HepG2 (cell line): ENCODE data around the gene SLC30A4. TPM values are rescaled to one million over a fixed set of nuclear protein-coding genes. Genes with fewer than 3 reads are reported as not detected.
A peak's percentile ranks its signal among the peaks of the same experiment; 100 is the strongest.

Source experiments
- CEBPB ChIP-seq: IDR thresholded peaks from 2 replicates; pipeline ENCODE4 v1.6.1; 2011; ENCODE audit warnings: low read depth, low read length, improper control_type of control experiment, borderline replicate concordance
- CHCHD3 ChIP-seq: sonication (generic); formaldehyde crosslinking; IDR thresholded peaks from 2 replicates; pipeline ENCODE4 v1.8.0; 2022; ENCODE audit warnings: mild to moderate bottlenecking, missing genetic modification reagents, moderate library complexity
- CTCF ChIP-seq: sonication (generic); formaldehyde crosslinking; IDR thresholded peaks from 2 replicates; pipeline ENCODE4 v1.5.0; 2020; ENCODE audit warnings: mild to moderate bottlenecking, missing genetic modification reagents, moderate library complexity
- GABPB1 ChIP-seq: IDR thresholded peaks from 2 replicates; pipeline ENCODE4 v1.6.1; 2016; ENCODE audit warnings: mild to moderate bottlenecking, missing genetic modification reagents, moderate library complexity, missing compliant biosample characterization
- HDAC2 ChIP-seq: sonication (generic); formaldehyde crosslinking; IDR thresholded peaks from 2 replicates; pipeline ENCODE4 v1.4.0; 2020; ENCODE audit warnings: missing genetic modification reagents
- NFKB2 ChIP-seq: sonication (generic); formaldehyde crosslinking; IDR thresholded peaks from 2 replicates; pipeline ENCODE4 v1.4.0; 2020; ENCODE audit warnings: missing genetic modification reagents, borderline replicate concordance
- NR1H2 ChIP-seq: sonication (generic); formaldehyde crosslinking; IDR thresholded peaks from 2 replicates; pipeline ENCODE4 v1.8.1; 2022; ENCODE audit warnings: low read depth, missing genetic modification reagents, borderline replicate concordance
- PBX2 ChIP-seq: IDR thresholded peaks from 2 replicates; pipeline ENCODE4 v1.6.1; 2016; ENCODE audit warnings: control low read depth
- SOX6 ChIP-seq, 2 experiments: fragments of 450-650 bp in 1 of 2; sonication (generic) in 1 of 2; formaldehyde crosslinking in 1 of 2; IDR thresholded peaks; 2 replicates each; pipeline versions ENCODE4 v1.4.0 to v1.6.1; 2017 to 2020; ENCODE audit warnings: antibody characterized with exemption in 1 of 2, mild to moderate bottlenecking in 1 of 2, missing genetic modification reagents in 1 of 2
- SRSF9 ChIP-seq: fragments of 200-400 bp; formaldehyde crosslinking; IDR thresholded peaks from 2 replicates; pipeline ENCODE4 v1.6.1; 2018; ENCODE audit warnings: borderline replicate concordance, mild to moderate bottlenecking, low read depth, low read length; ENCODE audit not compliant: insufficient read depth, poor library complexity, severe bottlenecking
- ZFY ChIP-seq: sonication (generic); formaldehyde crosslinking; IDR thresholded peaks from 2 replicates; pipeline ENCODE4 v1.4.0; 2020; ENCODE audit warnings: missing genetic modification reagents
- ZKSCAN5 ChIP-seq: sonication (generic); formaldehyde crosslinking; IDR thresholded peaks from 2 replicates; pipeline ENCODE4 v1.5.1; 2020; ENCODE audit warnings: mild to moderate bottlenecking, missing genetic modification reagents
- ZNF598 ChIP-seq: sonication (generic); formaldehyde crosslinking; IDR thresholded peaks from 2 replicates; pipeline ENCODE4 v1.5.1; 2020; ENCODE audit warnings: mild to moderate bottlenecking, missing genetic modification reagents, borderline replicate concordance
- ZNF687 ChIP-seq: sonication (generic); formaldehyde crosslinking; IDR thresholded peaks from 2 replicates; pipeline ENCODE4 v1.5.1; 2020; ENCODE audit warnings: mild to moderate bottlenecking, missing genetic modification reagents, moderate library complexity
- ZNF768 ChIP-seq: sonication (generic); formaldehyde crosslinking; IDR thresholded peaks from 2 replicates; pipeline ENCODE4 v1.4.0; 2020; ENCODE audit warnings: missing genetic modification reagents
- polyA plus RNA-seq, 8 experiments: library from polyadenylated mRNA; depleted of rRNA in 3 of 8; stranded (reverse) in 7 of 8; unstranded in 1 of 8; fragments of >200 nt; fragmentation: Illumina TruSeq in 4 of 8; extraction: Trizol in 4 of 8; gene quantifications; 2 replicates each; pipeline versions ENCODE4 v1.2.1 to v1.2.3, GENCODE V29; 2011 to 2016; ENCODE audit warnings: low read depth in 4 of 8, missing spikeins in 1 of 8, mixed read lengths in 1 of 8; ENCODE audit not compliant: insufficient read depth in 1 of 8
- total RNA-seq, 5 experiments: library from RNA; depleted of rRNA; stranded (reverse); fragments of >200 nt; fragmentation: Illumina TruSeq; extraction: Trizol; gene quantifications; 2 replicates each; pipeline ENCODE4 v1.2.3, GENCODE V29; 2016; ENCODE audit warnings: low read depth in 1 of 5
- TF ChIP-seq, protein P1 (sequence below): sonication (generic); formaldehyde crosslinking; IDR thresholded peaks from 2 replicates; pipeline ENCODE4 v1.5.1; 2020; ENCODE audit warnings: missing genetic modification reagents, mild to moderate bottlenecking, borderline replicate concordance
- TF ChIP-seq, protein P2 (sequence below): sonication (generic); formaldehyde crosslinking; IDR thresholded peaks from 2 replicates; pipeline ENCODE4 v1.8.0; 2022; ENCODE audit warnings: low read depth, missing genetic modification reagents

SLC30A4 gene
- total and polyA plus RNA-seq, 2 of the 13 experiments (the other 11 are each of a cell fraction or from before 2014, with no cell fraction given): 0.01 to 0.04 TPM

DNA sequence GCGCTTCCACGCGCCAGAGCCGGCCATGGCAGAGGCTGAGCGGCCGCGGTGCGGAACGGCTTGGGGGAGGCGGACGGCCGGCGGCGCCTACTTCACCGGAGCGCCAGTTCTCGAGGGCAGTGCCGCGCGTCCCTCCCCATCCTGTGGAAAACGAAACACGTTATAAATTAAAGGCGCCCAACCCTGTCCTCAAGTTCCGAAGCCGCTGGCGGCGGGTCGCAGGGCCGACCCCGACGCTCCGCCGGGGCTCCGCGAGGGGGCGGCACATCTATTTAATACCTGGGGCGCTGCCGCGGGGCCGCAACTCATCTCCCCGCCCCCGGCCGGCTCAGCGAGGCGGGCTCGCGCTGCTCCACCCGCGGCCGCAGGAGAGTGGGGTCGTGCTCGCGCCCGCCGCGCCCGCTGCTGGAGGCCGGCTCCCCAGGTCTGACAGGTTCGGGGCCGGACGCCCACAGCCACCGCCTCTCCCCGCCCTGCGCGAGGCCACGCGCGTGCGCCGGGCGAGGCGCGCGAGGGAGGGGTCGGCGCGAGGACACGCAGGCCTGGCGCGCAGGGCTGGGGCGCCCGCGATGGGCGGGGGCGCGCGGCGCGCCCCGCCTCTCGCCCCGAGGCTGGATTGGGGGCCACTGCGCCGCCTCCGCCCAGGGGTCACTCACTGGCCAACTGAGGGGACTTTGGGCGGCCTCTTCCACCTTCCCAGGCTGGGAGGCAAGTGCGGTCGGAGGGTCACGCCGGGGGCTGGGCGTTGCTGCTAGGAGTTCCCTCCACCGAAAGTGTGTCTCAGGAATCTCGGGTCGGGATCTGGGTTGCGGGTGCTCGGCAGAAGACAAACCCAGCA is at the start of gene SLC30A4 (continued):
- peak; percentile 67 for TF ChIP-seq ZNF687 (CRISPR knock-in tag)
- TF ChIP-seq NFKB2 (CRISPR knock-in tag): no peak
- no peak for TF ChIP-seq NR1H2 (CRISPR knock-in tag)
- no peak for TF ChIP-seq CHCHD3 (CRISPR knock-in tag)
- TF ChIP-seq CTCF: peak; percentile 29
- no peak for TF ChIP-seq HDAC2
- TF ChIP-seq ZFY (CRISPR knock-in tag): 0 out of 2 replicates have a peak, but pooled peaks have one; percentile 7
- no peak for TF ChIP-seq SOX6 (IDR thresholded peaks at IDR 0.05)
- TF ChIP-seq SOX6 (CRISPR knock-in tag; IDR thresholded peaks at IDR 0.05): no peak
- TF ChIP-seq SRSF9: no peak
- peak; percentile 44; the same call in 1 of the 2 replicates for TF ChIP-seq ZNF768 (CRISPR knock-in tag)
- TF ChIP-seq, protein P1, sequence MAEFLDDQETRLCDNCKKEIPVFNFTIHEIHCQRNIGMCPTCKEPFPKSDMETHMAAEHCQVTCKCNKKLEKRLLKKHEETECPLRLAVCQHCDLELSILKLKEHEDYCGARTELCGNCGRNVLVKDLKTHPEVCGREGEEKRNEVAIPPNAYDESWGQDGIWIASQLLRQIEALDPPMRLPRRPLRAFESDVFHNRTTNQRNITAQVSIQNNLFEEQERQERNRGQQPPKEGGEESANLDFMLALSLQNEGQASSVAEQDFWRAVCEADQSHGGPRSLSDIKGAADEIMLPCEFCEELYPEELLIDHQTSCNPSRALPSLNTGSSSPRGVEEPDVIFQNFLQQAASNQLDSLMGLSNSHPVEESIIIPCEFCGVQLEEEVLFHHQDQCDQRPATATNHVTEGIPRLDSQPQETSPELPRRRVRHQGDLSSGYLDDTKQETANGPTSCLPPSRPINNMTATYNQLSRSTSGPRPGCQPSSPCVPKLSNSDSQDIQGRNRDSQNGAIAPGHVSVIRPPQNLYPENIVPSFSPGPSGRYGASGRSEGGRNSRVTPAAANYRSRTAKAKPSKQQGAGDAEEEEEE (CRISPR knock-in tag): no peak
- TF ChIP-seq, protein P2, sequence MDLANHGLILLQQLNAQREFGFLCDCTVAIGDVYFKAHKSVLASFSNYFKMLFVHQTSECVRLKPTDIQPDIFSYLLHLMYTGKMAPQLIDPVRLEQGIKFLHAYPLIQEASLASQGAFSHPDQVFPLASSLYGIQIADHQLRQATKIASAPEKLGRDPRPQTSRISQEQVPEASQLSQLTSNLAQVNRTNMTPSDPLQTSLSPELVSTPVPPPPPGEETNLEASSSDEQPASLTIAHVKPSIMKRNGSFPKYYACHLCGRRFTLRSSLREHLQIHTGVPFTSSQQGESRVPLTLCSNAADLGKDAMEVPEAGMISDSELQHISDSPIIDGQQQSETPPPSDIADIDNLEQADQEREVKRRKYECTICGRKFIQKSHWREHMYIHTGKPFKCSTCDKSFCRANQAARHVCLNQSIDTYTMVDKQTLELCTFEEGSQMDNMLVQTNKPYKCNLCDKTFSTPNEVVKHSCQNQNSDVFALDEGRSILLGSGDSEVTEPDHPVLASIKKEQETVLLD (CRISPR knock-in tag): no peak
- no peak for TF ChIP-seq ZNF598 (CRISPR knock-in tag)
- TF ChIP-seq CEBPB: no peak
- TF ChIP-seq GABPB1 (CRISPR knock-in tag): peak; percentile 23; the same call in 1 of the 2 replicates
- TF ChIP-seq ZKSCAN5 (CRISPR knock-in tag): no peak
- no peak for TF ChIP-seq PBX2 (CRISPR knock-in tag)
